Mucosa of rectum (tissue), 2 donors: Measurements from ENCODE around the gene EIPR1.

ENCODE experiments used
- H3K27ac ChIP-seq, 2 donors: one replicate each; pipeline ENCODE4 v1.7.0; 2013; ENCODE audit warnings: inconsistent platforms in 2 of 2, low read depth in 2 of 2, low read length in 2 of 2
- H3K27me3 ChIP-seq, 2 donors: one replicate each; pipeline ENCODE4 v1.7.0; 2013; ENCODE audit warnings: low read length in 2 of 2; ENCODE audit not compliant: control insufficient read depth in 2 of 2, insufficient read depth in 2 of 2
- H3K36me3 ChIP-seq, 2 donors: one replicate each; pipeline ENCODE4 v1.7.0; 2013; ENCODE audit warnings: low read length in 2 of 2; ENCODE audit not compliant: control insufficient read depth in 2 of 2, insufficient read depth in 2 of 2
- H3K4me1 ChIP-seq, 2 donors: one replicate each; pipeline ENCODE4 v1.7.0; 2013; ENCODE audit warnings: low read length in 2 of 2, mild to moderate bottlenecking in 1 of 2; ENCODE audit not compliant: control insufficient read depth in 2 of 2, insufficient read depth in 2 of 2
- H3K4me3 ChIP-seq, 2 donors: one replicate each; pipeline ENCODE4 v1.7.0; 2013; ENCODE audit warnings: low read length in 2 of 2
- H3K9ac ChIP-seq, 2 donors: one replicate each; pipeline ENCODE4 v1.7.0; 2013; ENCODE audit warnings: low read length in 2 of 2, low read depth in 1 of 2, mild to moderate bottlenecking in 1 of 2
- H3K9me3 ChIP-seq, 2 donors: one replicate each; pipeline ENCODE4 v1.7.0; 2013; ENCODE audit warnings: low read length in 2 of 2; ENCODE audit not compliant: control insufficient read depth in 2 of 2
- donor health status: healthy.
- donor health status: Normal muscosa, but diverticular disease.

The EIPR1 gene

GRCh38 chr2:3180082-3180908 lies 197.3 kb downstream of the EIPR1 start:
- H3K36me3 ChIP-seq, result peaks cover 3 to 4% of the 10 kb centered on the region in 2 donors
- H3K27me3 ChIP-seq, result no peaks in the 10 kb centered on the region
- no peak overlapping the region for H3K27ac ChIP-seq
- no peak overlapping the region for H3K4me3 ChIP-seq
- H3K9ac ChIP-seq, result no peak overlapping the region
- no peaks in the 10 kb centered on the region for H3K9me3 ChIP-seq
- no peaks in the 10 kb centered on the region for H3K4me1 ChIP-seq

GRCh38 chr2:3179626-3180025 lies 198.0 kb downstream of the EIPR1 start:
- H3K27ac ChIP-seq, result no peak overlapping the region
- H3K4me3 ChIP-seq, result no peak overlapping the region
- no peaks in the 10 kb centered on the region for H3K27me3 ChIP-seq
- no peak overlapping the region for H3K9ac ChIP-seq
- H3K4me1 ChIP-seq, result no peaks in the 10 kb centered on the region
- H3K36me3 ChIP-seq, result peaks cover 2 to 3% of the 10 kb centered on the region in 2 donors
- no peaks in the 10 kb centered on the region for H3K9me3 ChIP-seq

GRCh38 chr2:3179208-3179607 lies 198.4 kb downstream of the EIPR1 start:
- Histone ChIP-seq H3K4me1 (no peaks in the 10 kb centered on the region), H3K9me3 (no peaks in the 10 kb centered on the region), H3K27ac (no peak overlapping the region), H3K36me3 (peaks cover 2 to 3% of the 10 kb centered on the region in 2 donors), H3K27me3 (no peaks in the 10 kb centered on the region), H3K4me3 (no peak overlapping the region), H3K9ac (no peak overlapping the region)

DNA sequence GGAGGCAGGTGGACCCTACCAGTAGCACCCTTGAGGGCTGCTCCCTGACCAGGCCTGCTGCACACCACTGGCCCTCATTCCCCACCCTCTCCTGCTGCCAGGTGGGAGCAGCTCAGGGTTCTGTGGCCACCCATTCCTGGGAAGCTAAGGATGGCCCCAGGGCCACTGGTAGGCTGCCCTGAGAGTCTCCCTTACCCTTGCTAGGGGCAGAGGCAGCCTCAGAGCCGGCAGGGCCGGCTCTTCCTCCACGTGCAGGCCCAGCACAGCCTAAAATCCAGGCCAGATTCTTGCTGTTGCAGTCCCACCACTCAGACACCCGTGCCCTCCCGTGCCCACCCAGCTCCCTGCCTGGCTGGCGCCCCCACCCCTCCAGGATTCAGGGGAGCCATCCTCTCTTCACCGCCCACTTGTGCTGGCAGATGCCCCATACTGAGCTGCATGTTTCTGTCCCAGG lies 199.0 kb downstream of the EIPR1 start:
- Histone ChIP-seq H3K27me3 (no peaks in the 10 kb centered on the region), H3K9me3 (no peaks in the 10 kb centered on the region), H3K4me3 (no peak overlapping the region), H3K27ac (no peak overlapping the region), H3K36me3 (peaks cover 2 to 3% of the 10 kb centered on the region in 2 donors), H3K9ac (no peak overlapping the region), H3K4me1 (no peaks in the 10 kb centered on the region)

DNA sequence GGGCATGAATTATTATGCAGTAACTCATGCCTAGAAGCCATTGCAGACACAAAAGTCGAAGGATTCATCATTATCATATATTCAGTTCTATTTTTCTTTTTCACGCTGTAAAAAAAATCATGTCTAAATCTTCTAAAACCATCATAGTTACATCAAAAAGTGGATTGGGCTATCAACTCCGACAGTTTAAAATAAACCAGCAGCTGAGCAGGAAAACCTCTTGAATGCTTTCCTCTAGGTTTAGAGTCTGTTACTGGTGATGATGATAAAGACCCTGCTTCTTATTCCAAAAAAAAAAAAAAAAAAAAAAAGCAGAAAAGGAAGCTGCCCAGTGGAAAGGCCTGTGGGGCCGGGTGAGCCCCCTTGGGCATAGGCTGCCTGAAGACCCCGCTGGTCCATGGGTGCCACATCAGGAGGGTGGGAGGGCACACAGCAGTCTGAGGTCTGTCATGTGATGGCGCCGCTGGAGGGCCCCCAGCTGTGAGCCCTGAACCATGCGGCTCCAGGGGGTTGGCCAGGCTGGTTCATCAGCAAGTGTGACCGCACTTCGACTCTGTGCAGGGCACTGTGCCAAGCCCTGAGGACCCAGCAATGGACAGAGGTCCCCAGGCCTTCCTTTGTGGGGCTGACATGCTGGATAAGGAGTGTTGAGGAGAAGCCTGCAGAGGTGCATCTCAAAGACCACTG lies 199.6 kb downstream of the EIPR1 start:
- H3K27ac ChIP-seq, result no peak overlapping the region
- H3K36me3 ChIP-seq, result peaks cover 2 to 3% of the 10 kb centered on the region in 2 donors
- no peaks in the 10 kb centered on the region for H3K9me3 ChIP-seq
- H3K4me1 ChIP-seq, result no peaks in the 10 kb centered on the region
- no peak overlapping the region for H3K9ac ChIP-seq
- H3K27me3 ChIP-seq, result no peaks in the 10 kb centered on the region
- H3K4me3 ChIP-seq, result no peak overlapping the region

GRCh38 chr2:3176869-3177255 lies 200.8 kb downstream of the EIPR1 start:
- H3K4me1 ChIP-seq, result no peaks in the 10 kb centered on the region
- H3K9me3 ChIP-seq, result no peaks in the 10 kb centered on the region
- H3K4me3 ChIP-seq, result no peak overlapping the region
- H3K27ac ChIP-seq, result no peak overlapping the region
- peaks cover 3 to 6% of the 10 kb centered on the region in 2 donors for H3K36me3 ChIP-seq
- H3K9ac ChIP-seq, result no peak overlapping the region
- no peaks in the 10 kb centered on the region for H3K27me3 ChIP-seq

DNA sequence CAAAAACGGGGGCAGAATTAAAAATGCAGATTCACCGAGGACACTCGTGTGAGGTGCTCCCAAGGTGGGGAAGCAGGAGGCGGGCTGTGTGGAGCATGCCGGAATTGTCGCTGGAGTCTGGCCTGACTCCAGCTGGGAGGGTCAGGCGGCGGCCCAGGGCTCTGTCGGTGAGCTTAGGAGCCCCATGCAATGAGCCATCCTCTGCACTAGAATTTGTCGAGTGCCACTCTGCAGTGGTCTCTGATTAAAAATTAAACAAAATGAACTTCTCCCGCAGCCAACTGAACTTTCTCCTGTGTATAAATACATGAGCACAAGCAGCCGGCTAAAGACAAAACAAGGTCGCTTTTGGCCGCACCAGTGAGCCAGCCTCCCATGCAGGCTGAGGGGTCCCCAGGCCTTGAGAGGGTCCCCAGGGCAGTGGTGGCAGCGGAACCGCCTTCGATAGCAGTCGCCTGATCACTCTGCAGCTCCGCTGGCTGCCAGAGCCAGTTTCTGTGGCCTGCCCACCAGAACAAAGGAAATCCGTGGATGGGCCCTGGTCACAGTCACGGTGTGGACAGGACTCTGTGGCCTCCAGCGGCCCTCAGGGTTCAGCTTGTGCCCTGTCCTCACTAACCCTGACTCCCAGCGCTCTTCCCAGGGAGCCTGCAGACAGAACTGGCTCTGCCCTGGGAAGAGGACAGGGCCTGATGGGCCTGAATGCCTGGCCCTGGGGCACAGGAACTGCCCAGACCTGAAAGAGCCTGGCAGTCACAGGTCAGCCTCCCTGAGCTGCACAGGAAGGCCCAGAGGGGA lies 201.3 kb downstream of the EIPR1 start:
- H3K4me3 ChIP-seq, result no peak overlapping the region
- no peaks in the 10 kb centered on the region for H3K4me1 ChIP-seq
- peaks cover 3 to 4% of the 10 kb centered on the region in 2 donors for H3K36me3 ChIP-seq
- H3K27ac ChIP-seq, result no peak overlapping the region
- no peak overlapping the region for H3K9ac ChIP-seq
- H3K27me3 ChIP-seq, result no peaks in the 10 kb centered on the region
- no peaks in the 10 kb centered on the region for H3K9me3 ChIP-seq

DNA sequence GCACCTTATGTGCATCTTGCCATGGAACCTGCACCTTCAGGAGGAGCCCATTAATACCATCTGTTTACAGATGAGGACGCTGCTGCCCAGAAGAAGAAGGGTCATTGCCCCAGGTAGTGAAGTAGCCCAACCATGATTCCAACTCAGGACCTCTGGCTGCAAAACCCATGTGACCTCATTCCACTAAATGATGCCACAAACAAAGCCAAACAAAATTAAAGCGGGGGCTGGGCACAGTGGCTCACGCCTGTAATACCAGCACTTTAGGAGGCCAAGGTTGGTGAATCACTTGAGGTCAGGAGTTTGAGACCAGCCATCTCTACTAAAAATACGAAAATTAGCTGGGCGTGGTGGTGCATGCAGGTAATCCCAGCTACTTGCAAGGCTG lies 202.1 kb downstream of the EIPR1 start:
- peaks cover 3 to 4% of the 10 kb centered on the region in 2 donors for H3K36me3 ChIP-seq
- H3K9me3 ChIP-seq, result no peaks in the 10 kb centered on the region
- no peak overlapping the region for H3K27ac ChIP-seq
- H3K4me1 ChIP-seq, result no peaks in the 10 kb centered on the region
- no peak overlapping the region for H3K4me3 ChIP-seq
- no peak overlapping the region for H3K9ac ChIP-seq
- H3K27me3 ChIP-seq, result no peaks in the 10 kb centered on the region

DNA sequence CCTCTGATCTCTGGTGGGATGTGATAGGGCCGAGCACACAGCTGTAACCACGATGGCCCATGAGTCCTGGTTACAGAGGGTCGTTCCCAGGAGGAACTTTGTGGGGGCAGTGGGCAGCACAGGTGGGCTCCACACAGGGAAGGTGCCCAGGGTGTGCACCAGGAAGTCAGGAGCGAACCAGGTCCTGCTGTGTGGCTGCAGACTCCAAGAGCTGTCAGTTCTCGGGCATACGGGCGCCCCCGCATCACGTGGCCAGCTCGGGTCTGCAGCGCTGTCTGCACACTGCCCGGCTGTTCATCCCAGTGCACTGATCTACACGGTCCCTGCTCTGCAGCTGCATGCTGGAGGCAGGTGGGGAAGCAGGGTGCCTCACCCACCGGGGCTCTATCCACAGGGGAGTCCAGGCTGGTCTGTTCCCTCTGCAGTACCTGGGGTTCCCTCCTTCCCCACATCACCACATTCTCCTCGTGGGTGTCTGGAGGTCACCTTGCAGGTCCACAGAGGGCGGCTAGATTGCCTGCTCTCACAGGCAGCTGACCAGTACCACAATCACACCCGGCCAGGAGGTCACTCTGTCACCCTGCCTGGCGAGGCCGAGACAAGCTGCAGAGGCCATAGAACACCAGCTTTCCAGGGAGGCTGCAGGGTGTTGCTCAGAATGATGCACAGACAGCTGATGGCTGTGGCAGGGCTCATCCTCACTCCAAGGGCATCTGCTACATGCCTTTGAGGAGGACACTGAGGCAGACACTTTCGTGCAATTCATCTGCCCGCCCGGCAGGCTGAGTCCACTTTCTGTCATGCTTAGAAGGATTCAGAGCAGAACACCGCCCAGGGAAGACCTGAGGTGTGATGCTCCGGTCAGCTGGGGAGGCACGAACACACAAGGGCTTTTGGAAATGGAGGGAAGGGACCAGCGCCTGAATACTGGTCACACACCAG lies 202.7 kb downstream of the EIPR1 start:
- peaks cover 3 to 4% of the 10 kb centered on the region in 2 donors for H3K36me3 ChIP-seq
- H3K4me1 ChIP-seq, result no peaks in the 10 kb centered on the region
- H3K27me3 ChIP-seq, result no peaks in the 10 kb centered on the region
- H3K9ac ChIP-seq, result no peak overlapping the region
- no peak overlapping the region for H3K27ac ChIP-seq
- no peak overlapping the region for H3K4me3 ChIP-seq
- no peaks in the 10 kb centered on the region for H3K9me3 ChIP-seq
